Activated CD4-positive, alpha-beta memory T cell treated with anti-CD3 and anti-CD28 coated beads, Interleukin-2, amount 10 ng/mL, durations not matched to agents 7 days and 5 days (primary cell): ENCODE data around the gene TMEM260. TPM values are rescaled to one million over a fixed set of nuclear protein-coding genes. Genes with fewer than 3 reads are reported as not detected.

Experiments used
- CTCF ChIA-PET: fragments of 350-600 bp; sonication (Branson Sonifier 250); formaldehyde crosslinking; loops from one replicate; lab custom pipeline; 2021; ENCODE audit warnings: antibody characterized with exemption, inconsistent platforms; lab: Charles Lee
- POLR2A ChIA-PET: fragments of 350-600 bp; sonication (Branson Sonifier 250); formaldehyde crosslinking; loops from one replicate; lab custom pipeline; 2021; ENCODE audit warnings: antibody characterized with exemption; lab: Charles Lee
- DNase-seq: peaks from one replicate; pipeline ENCODE4 v3.0.0-alpha.2; 2020
- H3K27ac Mint-ChIP-seq: one replicate; pipeline ENCODE4 v1.8.0; 2021; ENCODE audit warnings: mild to moderate bottlenecking, mixed read lengths
- H3K27me3 Mint-ChIP-seq: one replicate; pipeline ENCODE4 v1.8.0; 2021; ENCODE audit warnings: mixed read lengths
- H3K36me3 Mint-ChIP-seq: one replicate; pipeline ENCODE4 v1.8.0; 2021; ENCODE audit warnings: low read depth, mixed read lengths
- H3K4me1 Mint-ChIP-seq: one replicate; pipeline ENCODE4 v1.8.0; 2021; ENCODE audit warnings: mixed read lengths
- H3K4me3 Mint-ChIP-seq: one replicate; pipeline ENCODE4 v1.8.0; 2021; ENCODE audit warnings: mild to moderate bottlenecking, mixed read lengths
- H3K9me3 Mint-ChIP-seq: one replicate; pipeline ENCODE4 v1.8.0; 2021; ENCODE audit warnings: mixed read lengths
- total RNA-seq, 2 experiments: library from RNA; stranded (reverse); gene quantifications; one replicate each; pipeline ENCODE4 v1.2.3, GENCODE V29; 2021

The TMEM260 gene
- total RNA-seq: 10 to 100 TPM; 15.1 to 19.4 TPM

DNA sequence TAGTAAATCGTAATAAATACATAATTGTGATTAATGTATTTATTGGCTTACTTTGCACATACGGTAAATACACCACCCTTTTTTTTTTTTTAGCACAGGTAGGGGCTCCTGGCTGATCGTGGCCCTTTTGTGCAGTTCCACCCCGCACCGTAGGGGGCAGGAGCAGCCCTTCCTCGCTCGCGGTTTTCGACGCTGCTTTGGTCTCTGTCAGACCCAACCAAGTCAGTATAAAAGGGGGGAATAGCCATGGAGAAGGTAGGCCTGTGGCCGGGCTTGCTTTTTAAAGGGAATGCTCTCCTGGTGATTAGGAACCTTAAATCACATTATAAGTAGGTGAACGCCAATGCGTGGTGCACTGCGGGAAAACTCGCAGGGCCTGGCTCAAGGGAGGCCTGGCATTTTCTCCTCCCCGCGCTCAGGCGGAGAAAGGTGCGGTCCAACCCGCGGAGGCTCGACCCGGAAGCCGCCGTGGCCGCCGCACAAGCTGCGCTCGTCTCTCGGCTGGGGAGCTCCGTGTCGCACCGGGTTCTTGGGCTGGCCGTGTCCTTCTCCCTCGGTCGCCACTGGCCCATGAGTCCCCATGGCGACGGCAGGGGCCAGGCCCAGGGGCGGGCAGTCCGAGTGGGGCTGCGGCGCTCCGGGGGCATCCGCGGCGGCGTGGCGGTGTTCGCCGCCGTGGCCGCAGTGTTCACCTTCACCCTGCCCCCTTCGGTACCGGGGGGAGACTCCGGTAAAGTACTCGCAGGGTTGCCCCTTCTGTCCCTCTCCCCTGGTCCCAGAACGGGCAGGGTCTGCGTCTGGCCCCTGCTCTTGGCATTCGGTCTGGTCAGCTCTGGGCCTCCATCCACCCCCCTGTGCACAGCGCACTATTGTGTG is at the start of gene TMEM260:
Gene TMEM260 (plus strand): TSS at position 454 of the 876 bp plus-strand sequence. CDS start 117 bp downstream, at position 571.
- Mint-ChIP-seq H3K9me3 (no peaks in the 10 kb centered on the region), H3K27me3 (no peaks in the 10 kb centered on the region), H3K4me3 (peak within 1 kb of the TSS; percentile 87), H3K27ac (peak within 1 kb of the TSS; percentile 89), H3K36me3 (no peaks in the 10 kb centered on the region), H3K4me1 (peaks cover 33% of the 10 kb centered on the region)
- peak; percentile 90 for DNase-seq
- ChIA-PET POLR2A (interaction anchor here (0.6 to 2.3 kb wide), 9 partner anchors 9 to 810 kb away, joined by 3 to 14 read pairs (median 4); partner anchors contain the start of genes AP5M1, EXOC5 and NAA30), CTCF (interaction anchor here (0.6 to 1.8 kb wide), 7 partner anchors 8 to 715 kb away, joined by 3 to 10 read pairs (median 3); no protein-coding TSS in a partner anchor)

GRCh38 chr14:56532546-56532945 is 47.1 kb upstream of the TMEM260 start:
- no peaks in the 10 kb centered on the region for H3K4me1 Mint-ChIP-seq
- ChIA-PET CTCF (no interaction called here), POLR2A (no interaction called here)
- no peak overlapping the region for H3K4me3 Mint-ChIP-seq
- H3K9me3 Mint-ChIP-seq: no peaks in the 10 kb centered on the region
- no peak overlapping the region for H3K27ac Mint-ChIP-seq
- DNase-seq: no peak
- no peaks in the 10 kb centered on the region for H3K36me3 Mint-ChIP-seq
- peaks cover 13% of the 10 kb centered on the region for H3K27me3 Mint-ChIP-seq

DNA sequence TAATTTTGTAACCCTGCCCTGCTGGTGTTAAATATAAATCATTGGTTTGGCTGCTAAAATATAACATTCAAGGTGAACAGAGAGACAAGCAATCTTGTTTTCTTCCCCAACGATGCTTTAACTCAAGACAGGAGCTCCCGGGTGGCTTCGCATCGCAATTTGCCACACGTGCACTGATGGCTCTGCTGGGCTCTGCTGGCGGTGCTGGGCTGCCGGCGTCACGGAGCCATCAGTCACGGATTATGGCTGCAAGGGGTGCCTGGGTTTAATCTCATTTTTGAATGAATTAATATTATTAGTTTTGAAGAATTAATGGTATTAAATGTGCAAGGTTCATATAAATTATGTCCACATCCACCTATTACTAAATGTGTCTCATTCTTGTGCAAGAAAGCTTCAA is 44.9 kb upstream of the TMEM260 start:
- Mint-ChIP-seq H3K27me3 (peaks cover 16% of the 10 kb centered on the region), H3K4me1 (no peaks in the 10 kb centered on the region), H3K9me3 (no peaks in the 10 kb centered on the region), H3K27ac (no peak overlapping the region), H3K36me3 (no peaks in the 10 kb centered on the region), H3K4me3 (no peak overlapping the region)
- DNase-seq: no peak
- ChIA-PET CTCF (no interaction called here), POLR2A (no interaction called here)

- no peak overlapping the region for H3K27ac Mint-ChIP-seq
- POLR2A ChIA-PET: no interaction called here
- no peak overlapping the region for H3K4me3 Mint-ChIP-seq
- H3K27me3 Mint-ChIP-seq: peaks cover 11% of the 10 kb centered on the region
- no peak for DNase-seq
- CTCF ChIA-PET: no interaction called here
- no peaks in the 10 kb centered on the region for H3K36me3 Mint-ChIP-seq
- no peaks in the 10 kb centered on the region for H3K4me1 Mint-ChIP-seq
- H3K9me3 Mint-ChIP-seq: no peaks in the 10 kb centered on the region
These were observed 39.7 kb upstream of the TMEM260 start for GRCh38 chr14:56539862-56540261.

GRCh38 chr14:56543436-56543835 is 36.2 kb upstream of the TMEM260 start:
- Mint-ChIP-seq H3K4me1 (no peaks in the 10 kb centered on the region), H3K27me3 (peaks cover 2% of the 10 kb centered on the region), H3K27ac (no peak overlapping the region), H3K36me3 (no peaks in the 10 kb centered on the region), H3K4me3 (no peak overlapping the region), H3K9me3 (no peaks in the 10 kb centered on the region)
- DNase-seq: no peak
- ChIA-PET POLR2A (no interaction called here), CTCF (no interaction called here)

- Mint-ChIP-seq H3K36me3 (no peaks in the 10 kb centered on the region), H3K4me3 (no peak overlapping the region), H3K9me3 (no peaks in the 10 kb centered on the region), H3K4me1 (peaks cover 3% of the 10 kb centered on the region), H3K27ac (no peak overlapping the region), H3K27me3 (peaks cover 8% of the 10 kb centered on the region)
- no peak for DNase-seq
- POLR2A ChIA-PET: no interaction called here
- CTCF ChIA-PET: no interaction called here
These were observed 29.9 kb upstream of the TMEM260 start for GRCh38 chr14:56549721-56550120.

DNA sequence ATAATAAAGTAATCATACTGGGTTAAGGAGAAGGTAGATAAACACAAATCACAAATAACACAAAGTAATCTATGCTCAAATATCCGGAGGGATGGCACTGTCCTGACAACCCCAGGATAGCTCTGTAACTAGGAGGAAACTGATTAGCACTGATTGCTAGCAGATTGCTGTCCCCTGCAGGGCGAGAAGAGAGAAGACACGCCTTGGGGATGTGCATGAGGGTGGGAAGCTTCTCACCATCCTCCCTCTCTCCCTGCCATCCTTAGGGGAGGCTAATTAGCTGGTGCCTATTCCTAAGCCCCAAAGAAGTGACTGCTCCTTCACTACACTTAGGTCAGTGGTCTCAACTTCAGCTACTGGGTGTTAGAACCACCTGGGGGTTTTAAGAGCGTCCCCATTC is 27.0 kb upstream of the TMEM260 start:
- ChIA-PET POLR2A (no interaction called here), CTCF (no interaction called here)
- H3K4me3 Mint-ChIP-seq: no peak overlapping the region
- no peaks in the 10 kb centered on the region for H3K9me3 Mint-ChIP-seq
- no peak for DNase-seq
- H3K36me3 Mint-ChIP-seq: no peaks in the 10 kb centered on the region
- H3K27me3 Mint-ChIP-seq: peaks cover 14% of the 10 kb centered on the region
- H3K4me1 Mint-ChIP-seq: peaks cover 3% of the 10 kb centered on the region
- H3K27ac Mint-ChIP-seq: no peak overlapping the region

- ChIA-PET POLR2A (no interaction called here), CTCF (interaction anchor here (0.6 kb wide), 1 partner anchor 111 kb away, joined by 3 read pairs; no protein-coding TSS in a partner anchor)
- peaks cover 14% of the 10 kb centered on the region for H3K27me3 Mint-ChIP-seq
- H3K4me1 Mint-ChIP-seq: peaks cover 3% of the 10 kb centered on the region
- H3K36me3 Mint-ChIP-seq: no peaks in the 10 kb centered on the region
- no peak for DNase-seq
- no peak overlapping the region for H3K27ac Mint-ChIP-seq
- no peaks in the 10 kb centered on the region for H3K9me3 Mint-ChIP-seq
- no peak overlapping the region for H3K4me3 Mint-ChIP-seq
These were observed 25.3 kb upstream of the TMEM260 start for GRCh38 chr14:56554301-56554700.

DNA sequence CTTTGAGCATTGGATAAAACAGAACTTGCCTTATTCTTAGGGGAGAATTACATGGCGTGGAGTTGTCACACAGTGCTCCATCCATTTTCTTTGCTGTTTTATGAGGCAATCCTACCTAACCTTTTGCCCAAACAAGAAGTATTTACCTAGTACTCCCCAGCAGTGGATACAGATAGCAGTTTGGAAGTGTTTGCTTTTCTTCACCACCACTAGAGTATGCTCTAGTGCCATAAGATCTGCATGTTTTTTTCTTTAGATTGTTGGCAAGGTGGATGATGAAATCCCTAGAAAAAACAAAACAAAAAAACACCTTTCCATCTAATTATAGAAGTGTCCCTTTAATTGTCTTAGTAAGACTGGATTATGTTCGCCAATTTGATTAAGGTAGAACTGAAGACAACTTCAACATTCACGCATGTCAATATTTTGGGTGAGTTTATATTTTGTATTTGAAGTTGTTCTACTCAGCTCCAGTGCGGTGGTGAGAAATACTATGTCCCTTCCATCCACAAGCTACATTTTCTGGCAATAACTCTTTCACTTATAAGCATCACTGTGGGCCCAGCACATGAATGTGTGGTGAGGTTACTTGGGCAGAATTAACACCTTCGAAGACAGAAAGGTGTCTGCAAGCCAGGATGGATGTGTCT is 23.6 kb upstream of the TMEM260 start:
- Mint-ChIP-seq H3K4me3 (no peak overlapping the region), H3K36me3 (no peaks in the 10 kb centered on the region), H3K27ac (no peak overlapping the region), H3K9me3 (no peaks in the 10 kb centered on the region), H3K4me1 (peaks cover 3% of the 10 kb centered on the region), H3K27me3 (peaks cover 15% of the 10 kb centered on the region)
- POLR2A ChIA-PET: no interaction called here
- DNase-seq: no peak
- CTCF ChIA-PET: no interaction called here

DNA sequence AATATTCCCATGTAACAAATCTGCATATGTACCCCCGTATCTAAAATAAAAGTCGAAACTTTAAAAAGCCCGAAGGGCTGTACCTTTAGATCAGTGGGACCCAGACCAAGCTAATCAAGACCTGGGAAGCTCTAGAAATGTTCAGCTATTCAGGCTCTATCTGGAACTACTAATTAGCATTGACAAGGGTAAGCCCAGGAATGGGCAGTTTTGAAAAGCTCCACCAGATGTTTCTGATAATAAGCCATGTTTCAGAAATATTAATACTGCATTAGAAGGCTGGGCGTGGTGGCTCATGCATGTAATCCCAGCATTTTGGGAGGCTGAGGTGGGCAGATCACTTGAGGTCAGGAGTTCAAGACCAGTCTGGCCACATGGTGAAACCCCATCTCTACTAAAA is 20.4 kb upstream of the TMEM260 start:
- CTCF ChIA-PET: no interaction called here
- no peaks in the 10 kb centered on the region for H3K4me1 Mint-ChIP-seq
- POLR2A ChIA-PET: no interaction called here
- H3K4me3 Mint-ChIP-seq: no peak overlapping the region
- peaks cover 4% of the 10 kb centered on the region for H3K9me3 Mint-ChIP-seq
- H3K36me3 Mint-ChIP-seq: no peaks in the 10 kb centered on the region
- peaks cover 15% of the 10 kb centered on the region for H3K27me3 Mint-ChIP-seq
- H3K27ac Mint-ChIP-seq: no peak overlapping the region
- no peak for DNase-seq

- peaks cover 20% of the 10 kb centered on the region for H3K27me3 Mint-ChIP-seq
- POLR2A ChIA-PET: interaction anchor here (1.7 kb wide), 1 partner anchor 18 kb away, joined by 3 read pairs; the partner anchor contains the start of gene TMEM260
- H3K4me3 Mint-ChIP-seq: no peak overlapping the region
- H3K4me1 Mint-ChIP-seq: no peaks in the 10 kb centered on the region
- peaks cover 4% of the 10 kb centered on the region for H3K9me3 Mint-ChIP-seq
- H3K27ac Mint-ChIP-seq: no peak overlapping the region
- H3K36me3 Mint-ChIP-seq: no peaks in the 10 kb centered on the region
- CTCF ChIA-PET: no interaction called here
- no peak for DNase-seq
These were observed 18.0 kb upstream of the TMEM260 start for GRCh38 chr14:56561606-56562005.

GRCh38 chr14:56562883-56563282 is 16.7 kb upstream of the TMEM260 start:
- peaks cover 27% of the 10 kb centered on the region for H3K27me3 Mint-ChIP-seq
- ChIA-PET CTCF (no interaction called here), POLR2A (interaction anchor here (1.7 kb wide), 1 partner anchor 17 kb away, joined by 3 read pairs; the partner anchor contains the start of gene TMEM260)
- no peak overlapping the region for H3K4me3 Mint-ChIP-seq
- no peaks in the 10 kb centered on the region for H3K36me3 Mint-ChIP-seq
- no peak for DNase-seq
- peaks cover 4% of the 10 kb centered on the region for H3K9me3 Mint-ChIP-seq
- no peak overlapping the region for H3K27ac Mint-ChIP-seq
- no peaks in the 10 kb centered on the region for H3K4me1 Mint-ChIP-seq

- no peaks in the 10 kb centered on the region for H3K36me3 Mint-ChIP-seq
- H3K4me3 Mint-ChIP-seq: no peak overlapping the region
- no peaks in the 10 kb centered on the region for H3K9me3 Mint-ChIP-seq
- POLR2A ChIA-PET: no interaction called here
- DNase-seq: no peak
- H3K4me1 Mint-ChIP-seq: no peaks in the 10 kb centered on the region
- peaks cover 18% of the 10 kb centered on the region for H3K27me3 Mint-ChIP-seq
- H3K27ac Mint-ChIP-seq: no peak overlapping the region
- CTCF ChIA-PET: no interaction called here
These were observed 10.4 kb upstream of the TMEM260 start for GRCh38 chr14:56569174-56569573.
